GM19452 (cell line): Measurements from ENCODE around the gene GATA2.

ENCODE experiments used
- ATAC-seq: cut with Tn5 transposase; IDR thresholded peaks from one replicate; pipeline ENCODE4 v1.9.1; 2021; ENCODE audit not compliant: unreplicated experiment

GATA2 gene

GRCh38 chr3:128488991-128489673 lies 3.9 kb downstream of the GATA2 start:
- no peak for ATAC-seq

- no peak for ATAC-seq
Measured at GRCh38 chr3:128488636-128488990, 4.4 kb downstream of the GATA2 start.

GRCh38 chr3:128487813-128488635 lies 5.0 kb downstream of the GATA2 start:
- ATAC-seq = no peak

- ATAC-seq = no peak
Measured at GRCh38 chr3:128487538-128487812, 5.5 kb downstream of the GATA2 start.

- no peak for ATAC-seq
Measured at GRCh38 chr3:128486681-128487537, 6.1 kb downstream of the GATA2 start.

GRCh38 chr3:128486205-128486628 lies 6.8 kb downstream of the GATA2 start:
- ATAC-seq = no peak

GRCh38 chr3:128485282-128486204 lies 7.5 kb downstream of the GATA2 start:
- no peak for ATAC-seq

GRCh38 chr3:128484404-128485281 lies 8.4 kb downstream of the GATA2 start:
- ATAC-seq = no peak

- no peak for ATAC-seq
Measured at GRCh38 chr3:128483657-128484403, 9.2 kb downstream of the GATA2 start.

- no peak for ATAC-seq
Measured at GRCh38 chr3:128482666-128483656, 10.0 kb downstream of the GATA2 start.

- ATAC-seq = no peak
Measured at GRCh38 chr3:128482175-128482574, 10.8 kb downstream of the GATA2 start.

- ATAC-seq = no peak
Measured at GRCh38 chr3:128481438-128481942, 11.5 kb downstream of the GATA2 start.

GRCh38 chr3:128480717-128481437 lies 12.1 kb downstream of the GATA2 start:
- ATAC-seq = no peak

GRCh38 chr3:128480278-128480677 lies 12.7 kb downstream of the GATA2 start:
- ATAC-seq = no peak

GRCh38 chr3:128479558-128480086 lies 13.4 kb downstream of the GATA2 start:
- ATAC-seq = no peak

- no peak for ATAC-seq
Measured at GRCh38 chr3:128478576-128479506, 14.2 kb downstream of the GATA2 start.
